GM18508 (cell line): ENCODE results near the gene ITGA3.
"Not testable (repeated sequence)": the region's sequence is repeated elsewhere in the genome, so short reads cannot be mapped to it uniquely, and the experiment has no call there.

Source experiments
- ATAC-seq: cut with Tn5 transposase; IDR thresholded peaks from one replicate; pipeline ENCODE4 v1.9.1; 2021; ENCODE audit warnings: moderate number of reproducible peaks; ENCODE audit not compliant: insufficient read depth, unreplicated experiment

Gene ITGA3

DNA sequence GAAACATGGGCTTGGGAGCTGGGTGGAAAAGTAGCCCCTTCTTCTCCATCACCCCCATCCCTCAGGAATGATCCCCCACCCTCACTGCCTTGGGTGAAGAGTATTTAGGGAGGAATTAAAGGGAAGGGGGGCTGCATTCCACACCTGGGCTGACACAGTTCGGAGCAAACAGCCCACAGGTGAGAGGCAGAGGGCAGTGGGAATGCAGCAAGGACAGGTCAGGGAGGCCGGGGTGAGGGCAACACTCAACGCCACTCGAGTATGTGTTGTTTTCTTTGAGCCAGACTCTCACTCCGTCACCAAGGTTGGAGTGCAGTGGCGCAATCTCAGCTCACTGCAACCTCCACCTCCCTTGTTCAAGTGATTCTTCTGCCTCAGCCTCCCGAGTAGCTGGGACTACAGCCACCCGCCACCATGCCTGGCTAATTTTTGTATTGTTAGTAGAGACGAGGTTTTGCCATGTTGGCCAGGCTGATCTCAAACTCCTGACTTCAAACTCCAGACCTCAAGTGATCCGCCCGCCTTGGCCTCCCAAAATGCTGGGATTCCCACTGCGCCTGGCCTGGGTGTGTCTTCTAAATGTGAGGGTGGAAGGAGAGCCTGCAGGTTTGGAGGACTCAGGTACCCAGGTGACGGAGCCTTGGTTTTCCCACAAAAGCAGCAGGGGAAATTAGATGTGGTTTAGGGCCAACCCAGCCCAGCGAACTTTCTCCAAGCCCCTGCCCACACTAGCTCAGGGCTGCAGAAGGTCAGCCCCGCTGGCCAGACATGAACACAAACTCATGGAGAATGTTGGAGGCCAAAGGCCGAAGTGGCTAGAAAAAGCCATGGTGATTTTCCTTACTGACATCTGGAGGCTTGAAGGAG, 21.2 kb upstream of the ITGA3 start:
- no peak for ATAC-seq

- no peak for ATAC-seq
Observed at GRCh38 chr17:50035421-50035879, 20.5 kb upstream of the ITGA3 start.

DNA sequence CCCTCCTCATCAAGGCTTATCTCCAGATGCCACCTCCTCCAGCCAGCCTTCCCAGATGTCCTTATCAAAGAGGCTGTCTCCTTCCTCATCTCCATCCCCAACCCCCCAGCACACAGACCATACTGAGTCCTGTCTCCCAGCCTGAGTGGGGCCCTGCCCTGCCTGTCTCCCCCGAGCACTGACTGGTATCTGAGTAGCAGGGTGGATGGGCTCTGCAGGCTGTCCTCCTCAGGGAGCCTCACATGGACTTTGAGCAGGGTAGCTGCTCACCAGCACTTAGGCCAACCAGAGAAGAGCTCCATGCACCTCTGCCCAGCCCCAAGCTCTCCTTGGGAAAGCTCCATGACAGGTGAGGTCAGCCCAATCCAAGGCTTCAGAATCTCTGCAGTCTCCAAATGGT, 20.0 kb upstream of the ITGA3 start:
- ATAC-seq: no peak

DNA sequence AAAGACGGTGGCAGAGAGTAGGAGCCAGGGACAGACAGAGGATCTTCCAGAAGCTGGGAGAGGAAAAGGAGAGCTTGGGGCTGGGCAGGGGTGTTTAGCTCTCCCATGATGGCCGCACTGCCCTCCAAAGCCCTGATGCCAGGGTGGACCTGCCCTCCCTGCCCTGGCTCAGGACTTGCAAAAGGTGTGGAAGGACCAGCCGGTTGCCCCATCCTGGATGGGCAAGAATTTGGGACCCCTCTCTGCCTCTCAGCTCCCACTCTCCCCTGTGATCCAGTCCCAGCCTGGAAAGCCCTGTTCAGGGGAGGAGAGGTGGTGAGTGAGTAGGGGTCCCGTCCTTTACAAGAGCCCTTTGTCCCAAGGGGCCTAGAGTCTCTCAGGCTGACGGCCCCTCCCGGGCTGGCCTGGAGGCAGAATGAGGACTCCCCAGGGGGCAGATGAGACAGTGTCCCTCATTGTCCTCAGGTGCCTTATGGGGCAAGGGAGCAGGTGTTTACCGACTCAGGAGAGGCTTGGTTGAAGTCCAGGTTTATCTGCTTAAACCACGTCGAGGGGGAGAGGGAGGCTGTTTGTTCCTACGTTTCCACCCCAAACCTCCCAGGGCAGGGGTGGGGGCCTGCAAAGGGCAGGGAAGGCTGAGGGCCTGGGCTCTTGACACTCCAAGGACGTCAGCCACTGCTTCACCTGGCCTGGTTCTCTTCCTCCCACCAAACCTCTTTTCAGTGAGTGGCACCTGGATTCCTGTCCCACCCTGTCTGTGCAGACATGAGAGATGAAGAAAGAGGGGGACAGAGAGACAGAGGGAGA, 19.3 kb upstream of the ITGA3 start:
- ATAC-seq: no peak

GRCh38 chr17:50037321-50038107, 18.4 kb upstream of the ITGA3 start:
- no peak for ATAC-seq

DNA sequence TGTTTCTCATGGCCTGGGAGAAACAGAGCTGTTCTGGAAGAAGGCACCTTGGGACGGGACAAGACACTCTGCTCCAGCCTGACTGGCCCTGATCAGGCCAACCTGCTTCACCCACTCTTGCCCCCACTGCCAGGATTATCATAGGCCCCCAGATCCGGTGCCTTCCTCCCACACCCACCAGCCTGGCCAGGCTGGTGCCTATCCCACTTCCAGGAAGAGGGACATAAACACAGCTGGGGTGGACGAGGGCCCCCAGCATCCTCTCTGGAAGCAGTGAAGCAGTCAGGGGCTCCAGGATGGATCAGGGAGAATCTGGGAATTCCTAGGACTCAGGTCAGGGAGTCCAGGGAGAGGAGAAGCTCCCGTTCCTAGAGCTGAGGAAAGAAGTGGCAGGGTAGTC, 16.9 kb upstream of the ITGA3 start:
- ATAC-seq: no peak

DNA sequence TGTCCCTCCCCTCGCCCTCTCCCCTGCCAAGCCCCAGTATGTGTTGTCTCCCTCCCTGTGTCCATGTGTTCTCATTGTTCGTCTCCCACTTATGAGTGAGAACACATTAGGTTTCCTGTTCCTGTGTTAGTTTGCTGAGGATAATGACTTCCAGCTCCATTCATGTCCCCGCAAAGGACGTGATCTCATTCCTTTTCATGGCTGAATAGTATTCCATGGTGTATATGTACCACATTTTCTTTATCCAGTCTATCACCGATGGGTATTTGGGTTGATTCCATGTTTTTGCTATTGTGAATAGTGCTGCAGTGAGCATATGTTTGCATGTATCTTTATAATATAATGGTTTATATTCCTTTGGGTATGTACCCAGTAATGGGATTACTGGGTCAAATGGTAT, 15.4 kb upstream of the ITGA3 start:
- not testable (repeated sequence) for ATAC-seq

GRCh38 chr17:50042211-50042610, 13.7 kb upstream of the ITGA3 start:
- ATAC-seq: no peak

GRCh38 chr17:50043290-50044148, 12.4 kb upstream of the ITGA3 start:
- ATAC-seq: no peak

DNA sequence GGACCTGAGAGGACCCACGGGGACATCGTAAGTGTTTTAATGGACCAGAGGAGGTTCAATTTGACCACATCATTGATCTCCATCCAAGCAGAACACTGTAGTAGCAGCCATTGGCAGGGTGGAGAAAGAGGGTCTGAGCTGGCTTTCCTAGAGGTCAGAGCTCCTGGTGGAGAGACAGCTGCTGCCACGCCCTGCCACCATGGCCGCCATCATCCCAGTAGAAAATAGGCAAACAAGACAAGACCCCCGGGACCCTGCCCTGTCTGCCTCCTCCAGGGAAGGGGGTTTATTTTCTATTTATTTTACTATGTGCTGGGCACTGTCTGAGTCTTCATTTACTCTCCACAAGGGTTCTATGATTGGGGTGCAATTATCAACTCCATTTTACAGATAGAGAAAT, 11.4 kb upstream of the ITGA3 start:
- ATAC-seq: no peak

DNA sequence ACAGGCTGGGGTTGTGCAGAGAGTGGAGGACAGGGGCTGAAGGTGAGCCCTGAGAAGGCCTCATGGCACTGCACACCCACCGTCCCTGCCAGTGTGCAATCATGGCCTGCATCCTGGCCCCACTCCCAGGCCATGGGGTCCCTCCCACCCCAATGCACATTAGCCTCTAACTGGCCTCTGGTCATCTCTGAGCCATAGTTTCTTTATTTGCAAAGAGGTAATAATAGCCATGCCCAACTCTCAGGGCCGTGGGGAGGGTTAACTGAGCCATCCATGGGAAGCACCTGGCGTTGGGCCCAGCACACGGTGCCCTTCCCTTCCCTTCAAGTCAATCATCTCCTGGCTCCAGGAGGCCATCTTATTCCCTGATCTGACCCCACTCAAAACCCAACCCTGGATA, 10.8 kb upstream of the ITGA3 start:
- ATAC-seq: no peak

DNA sequence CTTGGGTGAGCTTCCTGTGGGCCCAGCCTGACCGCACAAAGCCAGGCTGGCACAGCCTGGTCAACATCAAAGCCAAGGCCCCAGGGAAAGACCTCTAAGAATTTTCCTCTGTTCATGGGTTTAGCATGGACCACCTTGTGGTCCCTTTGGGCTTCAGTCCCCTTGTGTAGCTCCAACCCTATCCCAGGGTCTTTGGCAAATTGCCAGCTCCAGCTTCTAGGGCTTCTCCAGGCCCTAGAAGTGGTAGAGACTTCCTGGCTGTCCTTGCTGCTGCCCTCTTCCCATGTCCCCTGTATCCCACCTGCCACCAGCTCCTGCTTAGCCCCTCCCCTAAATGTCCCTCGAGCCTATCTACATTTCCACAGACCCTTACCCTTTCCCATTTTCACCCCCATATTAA, 9.7 kb upstream of the ITGA3 start:
- ATAC-seq: no peak

DNA sequence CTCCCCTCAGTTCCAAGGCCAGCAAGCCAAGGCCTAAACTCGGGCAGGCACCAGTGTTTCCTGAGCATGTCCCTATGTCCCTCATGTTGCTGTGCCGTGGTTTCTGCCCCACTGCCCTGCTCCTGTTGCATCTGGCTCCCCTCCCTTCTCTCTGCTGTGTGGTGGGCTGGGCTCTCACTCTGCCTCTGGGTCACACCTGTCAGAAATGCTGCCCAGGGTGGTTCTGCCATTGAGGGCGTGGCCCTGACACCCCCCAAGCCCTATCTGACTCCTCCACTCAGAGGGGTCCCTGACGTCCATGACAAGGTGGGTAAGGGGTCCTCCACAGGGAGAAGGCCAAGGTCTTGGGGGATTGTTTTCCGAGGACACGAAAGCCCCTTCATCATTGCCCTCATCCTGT, 9.2 kb upstream of the ITGA3 start:
- ATAC-seq: no peak

DNA sequence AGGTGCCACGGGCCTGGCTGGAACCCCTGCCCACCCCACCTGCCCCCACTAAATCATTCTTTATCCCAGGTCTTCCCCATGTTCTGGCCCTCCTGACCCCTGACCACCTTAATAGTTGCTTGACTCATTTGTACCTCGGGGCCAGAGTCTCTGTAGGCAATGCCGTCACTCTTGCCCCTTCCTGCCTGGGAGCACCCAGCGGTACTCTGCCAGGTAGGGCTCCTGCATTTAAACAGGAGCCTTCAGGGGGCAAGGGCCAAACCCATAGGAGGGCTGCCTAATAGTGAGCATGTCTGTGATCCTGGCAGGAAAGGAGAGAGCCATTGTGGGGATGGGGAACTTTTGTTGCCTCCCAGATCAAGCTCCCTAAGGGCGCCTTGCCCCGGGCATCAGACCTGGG, 8.8 kb upstream of the ITGA3 start:
- no peak for ATAC-seq

GRCh38 chr17:50047488-50048126, 8.3 kb upstream of the ITGA3 start:
- no peak for ATAC-seq

DNA sequence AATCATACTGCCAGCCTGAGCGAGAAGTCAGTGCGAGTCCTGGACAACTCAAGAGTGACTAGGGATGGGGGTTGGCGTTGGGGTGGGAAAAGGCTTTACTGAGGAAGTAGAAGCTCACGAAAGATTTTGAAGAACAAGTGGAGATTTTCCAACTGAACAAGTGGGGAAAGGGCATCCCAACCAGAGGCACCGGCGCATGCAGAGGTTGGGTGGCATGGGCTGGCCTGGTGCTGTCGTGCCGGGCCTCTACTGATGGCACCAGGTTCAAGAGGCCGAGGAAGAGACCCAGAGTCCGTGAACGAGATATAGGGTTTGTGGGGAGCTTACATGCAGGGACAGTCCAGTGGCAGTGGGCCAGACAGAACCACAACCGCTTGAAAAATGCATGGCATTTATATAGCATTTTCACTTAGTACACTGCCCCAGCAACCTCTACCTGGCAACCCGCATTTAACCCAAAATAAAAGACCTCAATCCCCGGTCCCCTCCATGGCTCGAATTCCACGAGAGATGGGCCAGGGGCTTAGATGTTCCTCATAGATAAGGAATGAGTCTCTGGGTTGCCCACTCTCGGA, 7.7 kb upstream of the ITGA3 start:
- ATAC-seq: no peak

DNA sequence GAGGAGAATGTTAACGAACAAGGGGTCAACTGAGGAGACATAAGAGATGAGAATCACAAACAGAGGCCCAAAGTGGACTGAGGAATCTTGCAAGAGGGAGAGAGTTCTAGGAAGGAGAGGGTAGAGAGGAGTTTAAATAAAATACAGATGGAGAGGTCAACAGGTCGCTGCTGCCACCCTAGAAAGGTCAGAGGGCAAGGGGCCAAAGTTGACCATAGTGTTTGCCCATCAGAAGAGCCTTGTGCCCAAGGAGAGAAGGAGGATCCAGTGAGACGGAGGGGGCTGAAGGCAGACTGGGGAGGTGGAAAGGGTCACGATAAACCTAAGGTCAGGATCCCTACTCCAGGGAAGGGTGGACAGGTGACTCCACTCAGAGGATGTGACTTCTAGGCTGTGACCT, 6.9 kb upstream of the ITGA3 start:
- ATAC-seq: no peak

DNA sequence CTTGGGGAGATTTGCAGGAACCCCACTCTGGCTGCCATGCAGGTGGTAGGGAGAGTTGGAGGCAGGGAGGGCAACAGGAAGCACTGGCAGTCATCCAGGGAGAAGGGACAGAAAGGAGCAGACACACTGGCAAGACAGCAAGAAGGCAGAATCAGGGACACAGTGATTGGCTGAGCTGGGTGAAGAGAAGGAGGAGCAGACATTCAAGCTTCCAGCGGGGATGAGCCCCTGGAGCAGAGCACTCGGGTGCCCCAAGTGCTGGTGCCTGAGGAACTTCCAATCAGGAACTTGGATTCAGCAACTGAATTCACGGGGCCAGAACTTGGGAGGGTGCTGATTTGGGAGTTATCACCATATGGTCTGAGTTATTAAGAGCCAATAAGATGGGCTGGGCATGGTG, 6.3 kb upstream of the ITGA3 start:
- no peak for ATAC-seq

- ATAC-seq: no peak
Observed at GRCh38 chr17:50050431-50051032, 5.4 kb upstream of the ITGA3 start.
